Fibroblast of villous mesenchyme (primary cell): ENCODE measurements around the gene SET. TPM values are rescaled to one million over a fixed set of nuclear protein-coding genes. Genes with fewer than 3 reads are reported as not detected.

Experiments
- DNase-seq: peaks from one replicate; pipeline ENCODE4 v3.0.0-alpha.2; 2010; ENCODE audit warnings: low read depth
- H3K4me3 ChIP-seq: 2 replicates; pipeline ENCODE4 v1.5.1; 2011; ENCODE audit warnings: low read depth, mild to moderate bottlenecking, low read length
- CTCF ChIP-seq: IDR thresholded peaks from 2 replicates; pipeline ENCODE4 v1.5.1; 2012; ENCODE audit warnings: low read depth, mild to moderate bottlenecking, low read length; ENCODE audit not compliant: insufficient read depth
- total RNA-seq: library from RNA; depleted of rRNA; stranded (reverse); fragments of >200 nt; gene quantifications from 2 replicates; pipeline ENCODE4 v1.2.3, GENCODE V29; 2012

Gene SET
- total RNA-seq, 1 donor, result 491 TPM

GRCh38 chr9:128701227-128701854 lies 12.3 kb downstream of the SET start:
- DNase-seq, result no peak
- no peak overlapping the region for H3K4me3 ChIP-seq
- TF ChIP-seq CTCF, result no peak

- peak; percentile 82 for DNase-seq
- H3K4me3 ChIP-seq, result peak within 1 kb of the TSS; percentile 79
- peak; percentile 78 for TF ChIP-seq CTCF
These were observed 13.5 kb downstream of the SET start, which contains the start of gene PKN3 for GRCh38 chr9:128702445-128702948. TSS of gene PKN3 (plus strand) at chr9:128702503. CDS start at chr9:128702916, 413 bp downstream.

- no peak for TF ChIP-seq CTCF
- H3K4me3 ChIP-seq, result peak overlapping the region; percentile 79
- no peak for DNase-seq
These were observed 14.1 kb downstream of the SET start for GRCh38 chr9:128702949-128703615.

GRCh38 chr9:128703616-128704355 lies 14.8 kb downstream of the SET start:
- peak overlapping the region; percentile 79 for H3K4me3 ChIP-seq
- no peak for TF ChIP-seq CTCF

GRCh38 chr9:128704356-128704670 lies 15.3 kb downstream of the SET start:
- no peak overlapping the region for H3K4me3 ChIP-seq
- no peak for TF ChIP-seq CTCF
- no peak for DNase-seq

More at GRCh38 chr9:128703616-128704355, 14.8 kb downstream of the SET start:
- DNase-seq, result no peak

GRCh38 chr9:128705051-128705965 lies 16.3 kb downstream of the SET start:
- no peak overlapping the region for H3K4me3 ChIP-seq
- no peak for DNase-seq
- no peak for TF ChIP-seq CTCF
